DND-41 (cell line): ENCODE results near the gene SIL1.

Experiments
- ATAC-seq: fragments of 200-7000 bp; cut with Tn5 transposase; 3 replicates; pipeline ENCODE4 v1.9.1; 2021; ENCODE audit warnings: low read depth; ENCODE audit not compliant: insufficient read depth
- DNase-seq: peaks from one replicate; pipeline ENCODE4 v3.0.0-alpha.2; 2020
- H2AFZ ChIP-seq: 2 replicates; pipeline ENCODE4 v1.6.0; 2012; ENCODE audit warnings: low read depth, low read length
- H3K27ac ChIP-seq: 2 replicates; pipeline ENCODE4 v1.5.1; 2012; ENCODE audit warnings: low read length, inconsistent platforms
- H3K27me3 ChIP-seq: fragments of 200-600 bp; sonication (generic); 2 replicates; pipeline ENCODE4 v1.6.0; 2012; ENCODE audit warnings: low read length, mild to moderate bottlenecking, inconsistent platforms; ENCODE audit not compliant: insufficient read depth, poor library complexity
- H3K36me3 ChIP-seq: 2 replicates; pipeline ENCODE4 v1.5.1; 2012; ENCODE audit warnings: low read length, inconsistent platforms; ENCODE audit not compliant: insufficient read depth
- H3K4me1 ChIP-seq: 2 replicates; pipeline ENCODE4 v1.5.1; 2012; ENCODE audit warnings: mild to moderate bottlenecking, low read length; ENCODE audit not compliant: insufficient read depth
- H3K4me2 ChIP-seq: 2 replicates; pipeline ENCODE4 v1.6.0; 2012; ENCODE audit warnings: mild to moderate bottlenecking, moderate library complexity, low read length, inconsistent platforms; ENCODE audit not compliant: insufficient read depth
- H3K4me3 ChIP-seq, 2 experiments: fragments of 200-600 bp in 1 of 2; shearing (Covaris generic) in 1 of 2; 2 replicates each; pipeline ENCODE4 v1.5.1; 2012 to 2016; ENCODE audit warnings: inconsistent platforms in 2 of 2, low read length in 2 of 2, mild to moderate bottlenecking in 2 of 2, low read depth in 1 of 2, moderate library complexity in 1 of 2
- H3K79me2 ChIP-seq: 2 replicates; pipeline ENCODE4 v1.6.0; 2012; ENCODE audit warnings: low read length, inconsistent platforms; ENCODE audit not compliant: insufficient read depth
- H3K9ac ChIP-seq: 2 replicates; pipeline ENCODE4 v1.6.0; 2012; ENCODE audit warnings: low read depth, mild to moderate bottlenecking, inconsistent platforms, low read length, moderate library complexity
- H3K9me3 ChIP-seq: 2 replicates; pipeline ENCODE4 v1.5.1; 2012; ENCODE audit warnings: low read length, moderate library complexity, mild to moderate bottlenecking, inconsistent platforms; ENCODE audit not compliant: insufficient read depth, severe bottlenecking
- H4K20me1 ChIP-seq: 2 replicates; pipeline ENCODE4 v1.6.0; 2012; ENCODE audit warnings: low read length; ENCODE audit not compliant: insufficient read depth
- EZH2 ChIP-seq: IDR thresholded peaks from 3 replicates; pipeline ENCODE4 v1.6.1; 2012; ENCODE audit warnings: borderline replicate concordance, low read depth, mild to moderate bottlenecking, moderate library complexity, low read length, inconsistent platforms; ENCODE audit not compliant: severe bottlenecking
- TF ChIP-seq, protein P1 (sequence below): IDR thresholded peaks from 2 replicates; pipeline ENCODE4 v1.5.1; 2012; ENCODE audit warnings: borderline replicate concordance, low read length, moderate library complexity, mild to moderate bottlenecking; ENCODE audit not compliant: poor library complexity, severe bottlenecking; ENCODE audit errors: extremely low read depth

The SIL1 gene

GRCh38 chr5:138934971-138935370 is 263.2 kb downstream of the SIL1 start:
- Histone ChIP-seq H3K9me3 (no peaks in the 10 kb centered on the region), H3K36me3 (no peaks in the 10 kb centered on the region), H3K4me1 (no peaks in the 10 kb centered on the region), H3K27ac (no peak overlapping the region), H3K27me3 (no peaks in the 10 kb centered on the region), H3K79me2 (no peaks in the 10 kb centered on the region), H3K4me3 (no peak overlapping the region), H3K4me2 (no peak overlapping the region), H2AFZ (no peak overlapping the region), H3K9ac (no peak overlapping the region), H4K20me1 (no peaks in the 10 kb centered on the region; the same call in 1 of the 2 replicates)
- TF ChIP-seq EZH2 = no peak
- TF ChIP-seq, protein P1, sequence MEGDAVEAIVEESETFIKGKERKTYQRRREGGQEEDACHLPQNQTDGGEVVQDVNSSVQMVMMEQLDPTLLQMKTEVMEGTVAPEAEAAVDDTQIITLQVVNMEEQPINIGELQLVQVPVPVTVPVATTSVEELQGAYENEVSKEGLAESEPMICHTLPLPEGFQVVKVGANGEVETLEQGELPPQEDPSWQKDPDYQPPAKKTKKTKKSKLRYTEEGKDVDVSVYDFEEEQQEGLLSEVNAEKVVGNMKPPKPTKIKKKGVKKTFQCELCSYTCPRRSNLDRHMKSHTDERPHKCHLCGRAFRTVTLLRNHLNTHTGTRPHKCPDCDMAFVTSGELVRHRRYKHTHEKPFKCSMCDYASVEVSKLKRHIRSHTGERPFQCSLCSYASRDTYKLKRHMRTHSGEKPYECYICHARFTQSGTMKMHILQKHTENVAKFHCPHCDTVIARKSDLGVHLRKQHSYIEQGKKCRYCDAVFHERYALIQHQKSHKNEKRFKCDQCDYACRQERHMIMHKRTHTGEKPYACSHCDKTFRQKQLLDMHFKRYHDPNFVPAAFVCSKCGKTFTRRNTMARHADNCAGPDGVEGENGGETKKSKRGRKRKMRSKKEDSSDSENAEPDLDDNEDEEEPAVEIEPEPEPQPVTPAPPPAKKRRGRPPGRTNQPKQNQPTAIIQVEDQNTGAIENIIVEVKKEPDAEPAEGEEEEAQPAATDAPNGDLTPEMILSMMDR = no peak
- ATAC-seq = no peak
- no peak for DNase-seq

- Histone ChIP-seq H3K4me2 (no peak overlapping the region), H3K79me2 (no peaks in the 10 kb centered on the region), H3K27me3 (no peaks in the 10 kb centered on the region), H3K27ac (no peak overlapping the region), H2AFZ (no peak overlapping the region), H4K20me1 (no peaks in the 10 kb centered on the region; the same call in 1 of the 2 replicates), H3K4me3 (no peak overlapping the region), H3K9ac (no peak overlapping the region), H3K9me3 (no peaks in the 10 kb centered on the region), H3K4me1 (no peaks in the 10 kb centered on the region), H3K36me3 (no peaks in the 10 kb centered on the region)
- ATAC-seq = no peak
- TF ChIP-seq, protein P1 = no peak
- no peak for TF ChIP-seq EZH2
- DNase-seq = no peak
These were observed 264.5 kb downstream of the SIL1 start for GRCh38 chr5:138933522-138934290.

DNA sequence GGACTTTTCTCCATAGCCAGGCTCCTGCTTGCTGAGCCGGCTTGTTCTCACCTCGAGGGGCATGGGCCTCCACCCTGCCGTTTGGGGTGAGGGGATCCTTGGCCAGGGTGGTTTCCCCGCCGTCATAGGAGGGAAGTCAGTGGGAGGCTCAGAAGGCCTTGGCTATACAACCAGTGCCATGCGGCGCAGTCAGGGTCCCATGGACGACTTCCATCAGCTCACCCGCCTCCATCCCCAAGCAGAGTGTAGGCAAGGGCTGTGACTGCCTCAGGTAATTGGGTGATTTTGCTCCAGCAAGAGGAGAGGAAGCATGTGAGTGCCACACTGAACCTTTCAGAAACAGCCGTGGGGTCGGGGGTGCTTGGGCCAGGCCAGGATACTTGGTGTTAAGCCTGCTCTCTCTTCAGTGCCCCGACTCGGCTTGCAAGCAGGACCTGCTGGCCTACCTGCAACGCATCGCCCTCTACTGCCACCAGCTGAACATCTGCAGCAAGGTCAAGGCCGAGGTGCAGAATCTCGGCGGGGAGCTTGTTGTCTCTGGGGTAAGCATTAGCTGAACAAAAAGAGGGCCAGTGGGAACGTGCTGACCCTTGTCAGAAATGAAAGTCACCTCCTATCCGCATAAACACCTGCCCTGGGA is 265.9 kb downstream of the SIL1 start:
- Histone ChIP-seq H3K9me3 (no peaks in the 10 kb centered on the region), H3K4me1 (no peaks in the 10 kb centered on the region), H3K36me3 (no peaks in the 10 kb centered on the region), H3K27ac (no peak overlapping the region), H3K4me2 (no peak overlapping the region), H3K9ac (no peak overlapping the region), H3K27me3 (no peaks in the 10 kb centered on the region), H3K79me2 (no peaks in the 10 kb centered on the region), H3K4me3 (no peak overlapping the region), H2AFZ (no peak overlapping the region), H4K20me1 (no peaks in the 10 kb centered on the region; the same call in 1 of the 2 replicates)
- ATAC-seq (no peak), DNase-seq (no peak)
- TF ChIP-seq EZH2 = no peak
- TF ChIP-seq, protein P1 = peak; percentile 31
